ENCODE data around the gene RAPGEF1.

DNA sequence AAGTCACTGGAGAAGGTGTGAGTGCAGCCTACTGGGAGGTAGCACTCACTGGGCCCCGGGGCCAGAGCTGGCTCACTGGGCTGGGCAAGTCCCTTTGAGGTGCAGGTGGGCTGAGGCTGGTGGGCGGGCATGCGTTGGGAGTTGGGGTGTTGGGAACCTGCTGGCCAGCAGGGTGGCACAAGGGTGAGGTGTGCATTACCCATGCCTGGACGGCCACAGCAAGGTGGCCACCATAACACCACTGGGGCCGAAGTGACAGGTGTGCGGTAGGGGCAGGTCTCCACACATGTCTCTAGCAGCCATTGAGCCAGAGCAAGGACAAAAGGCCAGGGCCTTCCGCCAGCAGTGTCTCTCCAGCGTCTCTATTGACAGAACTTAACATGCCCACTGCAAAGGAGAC lies 172.0 kb downstream of the RAPGEF1 start:
- no peak for TF ChIP-seq CREB1 (CRISPR knock-in tag; IDR thresholded peaks at IDR 0.05; ENCODE audit: low read depth)
- TF ChIP-seq, protein P1, sequence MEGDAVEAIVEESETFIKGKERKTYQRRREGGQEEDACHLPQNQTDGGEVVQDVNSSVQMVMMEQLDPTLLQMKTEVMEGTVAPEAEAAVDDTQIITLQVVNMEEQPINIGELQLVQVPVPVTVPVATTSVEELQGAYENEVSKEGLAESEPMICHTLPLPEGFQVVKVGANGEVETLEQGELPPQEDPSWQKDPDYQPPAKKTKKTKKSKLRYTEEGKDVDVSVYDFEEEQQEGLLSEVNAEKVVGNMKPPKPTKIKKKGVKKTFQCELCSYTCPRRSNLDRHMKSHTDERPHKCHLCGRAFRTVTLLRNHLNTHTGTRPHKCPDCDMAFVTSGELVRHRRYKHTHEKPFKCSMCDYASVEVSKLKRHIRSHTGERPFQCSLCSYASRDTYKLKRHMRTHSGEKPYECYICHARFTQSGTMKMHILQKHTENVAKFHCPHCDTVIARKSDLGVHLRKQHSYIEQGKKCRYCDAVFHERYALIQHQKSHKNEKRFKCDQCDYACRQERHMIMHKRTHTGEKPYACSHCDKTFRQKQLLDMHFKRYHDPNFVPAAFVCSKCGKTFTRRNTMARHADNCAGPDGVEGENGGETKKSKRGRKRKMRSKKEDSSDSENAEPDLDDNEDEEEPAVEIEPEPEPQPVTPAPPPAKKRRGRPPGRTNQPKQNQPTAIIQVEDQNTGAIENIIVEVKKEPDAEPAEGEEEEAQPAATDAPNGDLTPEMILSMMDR (conservative IDR thresholded peaks at IDR 0.05; ENCODE audit: low read depth in 2 of 2), result no peak
- TF ChIP-seq, protein P2, sequence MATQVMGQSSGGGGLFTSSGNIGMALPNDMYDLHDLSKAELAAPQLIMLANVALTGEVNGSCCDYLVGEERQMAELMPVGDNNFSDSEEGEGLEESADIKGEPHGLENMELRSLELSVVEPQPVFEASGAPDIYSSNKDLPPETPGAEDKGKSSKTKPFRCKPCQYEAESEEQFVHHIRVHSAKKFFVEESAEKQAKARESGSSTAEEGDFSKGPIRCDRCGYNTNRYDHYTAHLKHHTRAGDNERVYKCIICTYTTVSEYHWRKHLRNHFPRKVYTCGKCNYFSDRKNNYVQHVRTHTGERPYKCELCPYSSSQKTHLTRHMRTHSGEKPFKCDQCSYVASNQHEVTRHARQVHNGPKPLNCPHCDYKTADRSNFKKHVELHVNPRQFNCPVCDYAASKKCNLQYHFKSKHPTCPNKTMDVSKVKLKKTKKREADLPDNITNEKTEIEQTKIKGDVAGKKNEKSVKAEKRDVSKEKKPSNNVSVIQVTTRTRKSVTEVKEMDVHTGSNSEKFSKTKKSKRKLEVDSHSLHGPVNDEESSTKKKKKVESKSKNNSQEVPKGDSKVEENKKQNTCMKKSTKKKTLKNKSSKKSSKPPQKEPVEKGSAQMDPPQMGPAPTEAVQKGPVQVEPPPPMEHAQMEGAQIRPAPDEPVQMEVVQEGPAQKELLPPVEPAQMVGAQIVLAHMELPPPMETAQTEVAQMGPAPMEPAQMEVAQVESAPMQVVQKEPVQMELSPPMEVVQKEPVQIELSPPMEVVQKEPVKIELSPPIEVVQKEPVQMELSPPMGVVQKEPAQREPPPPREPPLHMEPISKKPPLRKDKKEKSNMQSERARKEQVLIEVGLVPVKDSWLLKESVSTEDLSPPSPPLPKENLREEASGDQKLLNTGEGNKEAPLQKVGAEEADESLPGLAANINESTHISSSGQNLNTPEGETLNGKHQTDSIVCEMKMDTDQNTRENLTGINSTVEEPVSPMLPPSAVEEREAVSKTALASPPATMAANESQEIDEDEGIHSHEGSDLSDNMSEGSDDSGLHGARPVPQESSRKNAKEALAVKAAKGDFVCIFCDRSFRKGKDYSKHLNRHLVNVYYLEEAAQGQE (IDR thresholded peaks at IDR 0.05; ENCODE audit: unreplicated experiment), result no peak
- TF ChIP-seq EZH2 (IDR thresholded peaks at IDR 0.05; ENCODE audit: low read depth, unreplicated experiment), result no peak
- no peak for TF ChIP-seq ZNF114 (CRISPR knock-in tag; IDR thresholded peaks at IDR 0.05)
- TF ChIP-seq EZH2phosphoT487 (IDR thresholded peaks at IDR 0.05; ENCODE audit: unreplicated experiment), result no peak
- TF ChIP-seq JUNB (IDR thresholded peaks at IDR 0.05; ENCODE audit: unreplicated experiment), result no peak
- TF ChIP-seq POLR2AphosphoS5 (IDR thresholded peaks at IDR 0.05; ENCODE audit: low read depth), result no peak
- no peak for TF ChIP-seq NANOG (IDR thresholded peaks at IDR 0.05; ENCODE audit: borderline replicate concordance)
- TF ChIP-seq, protein P3, sequence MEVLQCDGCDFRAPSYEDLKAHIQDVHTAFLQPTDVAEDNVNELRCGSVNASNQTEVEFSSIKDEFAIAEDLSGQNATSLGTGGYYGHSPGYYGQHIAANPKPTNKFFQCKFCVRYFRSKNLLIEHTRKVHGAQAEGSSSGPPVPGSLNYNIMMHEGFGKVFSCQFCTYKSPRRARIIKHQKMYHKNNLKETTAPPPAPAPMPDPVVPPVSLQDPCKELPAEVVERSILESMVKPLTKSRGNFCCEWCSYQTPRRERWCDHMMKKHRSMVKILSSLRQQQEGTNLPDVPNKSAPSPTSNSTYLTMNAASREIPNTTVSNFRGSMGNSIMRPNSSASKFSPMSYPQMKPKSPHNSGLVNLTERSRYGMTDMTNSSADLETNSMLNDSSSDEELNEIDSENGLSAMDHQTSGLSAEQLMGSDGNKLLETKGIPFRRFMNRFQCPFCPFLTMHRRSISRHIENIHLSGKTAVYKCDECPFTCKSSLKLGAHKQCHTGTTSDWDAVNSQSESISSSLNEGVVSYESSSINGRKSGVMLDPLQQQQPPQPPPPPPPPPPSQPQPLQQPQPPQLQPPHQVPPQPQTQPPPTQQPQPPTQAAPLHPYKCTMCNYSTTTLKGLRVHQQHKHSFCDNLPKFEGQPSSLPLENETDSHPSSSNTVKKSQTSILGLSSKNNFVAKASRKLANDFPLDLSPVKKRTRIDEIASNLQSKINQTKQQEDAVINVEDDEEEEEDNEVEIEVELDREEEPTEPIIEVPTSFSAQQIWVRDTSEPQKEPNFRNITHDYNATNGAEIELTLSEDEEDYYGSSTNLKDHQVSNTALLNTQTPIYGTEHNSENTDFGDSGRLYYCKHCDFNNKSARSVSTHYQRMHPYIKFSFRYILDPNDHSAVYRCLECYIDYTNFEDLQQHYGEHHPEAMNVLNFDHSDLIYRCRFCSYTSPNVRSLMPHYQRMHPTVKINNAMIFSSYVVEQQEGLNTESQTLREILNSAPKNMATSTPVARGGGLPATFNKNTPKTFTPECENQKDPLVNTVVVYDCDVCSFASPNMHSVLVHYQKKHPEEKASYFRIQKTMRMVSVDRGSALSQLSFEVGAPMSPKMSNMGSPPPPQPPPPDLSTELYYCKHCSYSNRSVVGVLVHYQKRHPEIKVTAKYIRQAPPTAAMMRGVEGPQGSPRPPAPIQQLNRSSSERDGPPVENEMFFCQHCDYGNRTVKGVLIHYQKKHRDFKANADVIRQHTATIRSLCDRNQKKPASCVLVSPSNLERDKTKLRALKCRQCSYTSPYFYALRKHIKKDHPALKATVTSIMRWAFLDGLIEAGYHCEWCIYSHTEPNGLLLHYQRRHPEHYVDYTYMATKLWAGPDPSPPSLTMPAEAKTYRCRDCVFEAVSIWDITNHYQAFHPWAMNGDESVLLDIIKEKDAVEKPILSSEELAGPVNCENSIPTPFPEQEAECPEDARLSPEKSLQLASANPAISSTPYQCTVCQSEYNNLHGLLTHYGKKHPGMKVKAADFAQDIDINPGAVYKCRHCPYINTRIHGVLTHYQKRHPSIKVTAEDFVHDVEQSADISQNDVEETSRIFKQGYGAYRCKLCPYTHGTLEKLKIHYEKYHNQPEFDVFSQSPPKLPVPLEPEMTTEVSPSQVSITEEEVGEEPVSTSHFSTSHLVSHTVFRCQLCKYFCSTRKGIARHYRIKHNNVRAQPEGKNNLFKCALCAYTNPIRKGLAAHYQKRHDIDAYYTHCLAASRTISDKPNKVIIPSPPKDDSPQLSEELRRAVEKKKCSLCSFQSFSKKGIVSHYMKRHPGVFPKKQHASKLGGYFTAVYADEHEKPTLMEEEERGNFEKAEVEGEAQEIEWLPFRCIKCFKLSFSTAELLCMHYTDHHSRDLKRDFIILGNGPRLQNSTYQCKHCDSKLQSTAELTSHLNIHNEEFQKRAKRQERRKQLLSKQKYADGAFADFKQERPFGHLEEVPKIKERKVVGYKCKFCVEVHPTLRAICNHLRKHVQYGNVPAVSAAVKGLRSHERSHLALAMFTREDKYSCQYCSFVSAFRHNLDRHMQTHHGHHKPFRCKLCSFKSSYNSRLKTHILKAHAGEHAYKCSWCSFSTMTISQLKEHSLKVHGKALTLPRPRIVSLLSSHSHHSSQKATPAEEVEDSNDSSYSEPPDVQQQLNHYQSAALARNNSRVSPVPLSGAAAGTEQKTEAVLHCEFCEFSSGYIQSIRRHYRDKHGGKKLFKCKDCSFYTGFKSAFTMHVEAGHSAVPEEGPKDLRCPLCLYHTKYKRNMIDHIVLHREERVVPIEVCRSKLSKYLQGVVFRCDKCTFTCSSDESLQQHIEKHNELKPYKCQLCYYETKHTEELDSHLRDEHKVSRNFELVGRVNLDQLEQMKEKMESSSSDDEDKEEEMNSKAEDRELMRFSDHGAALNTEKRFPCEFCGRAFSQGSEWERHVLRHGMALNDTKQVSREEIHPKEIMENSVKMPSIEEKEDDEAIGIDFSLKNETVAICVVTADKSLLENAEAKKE (CRISPR knock-in tag; IDR thresholded peaks at IDR 0.05), result no peak
- TF ChIP-seq ZNF331 (CRISPR knock-in tag; IDR thresholded peaks at IDR 0.05; ENCODE audit: low read depth), result no peak
- TF ChIP-seq, protein P4, sequence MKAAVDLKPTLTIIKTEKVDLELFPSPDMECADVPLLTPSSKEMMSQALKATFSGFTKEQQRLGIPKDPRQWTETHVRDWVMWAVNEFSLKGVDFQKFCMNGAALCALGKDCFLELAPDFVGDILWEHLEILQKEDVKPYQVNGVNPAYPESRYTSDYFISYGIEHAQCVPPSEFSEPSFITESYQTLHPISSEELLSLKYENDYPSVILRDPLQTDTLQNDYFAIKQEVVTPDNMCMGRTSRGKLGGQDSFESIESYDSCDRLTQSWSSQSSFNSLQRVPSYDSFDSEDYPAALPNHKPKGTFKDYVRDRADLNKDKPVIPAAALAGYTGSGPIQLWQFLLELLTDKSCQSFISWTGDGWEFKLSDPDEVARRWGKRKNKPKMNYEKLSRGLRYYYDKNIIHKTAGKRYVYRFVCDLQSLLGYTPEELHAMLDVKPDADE (IDR thresholded peaks at IDR 0.05), result no peak
